Pancreas (tissue), 10 donors: Measurements from ENCODE around the gene ANKFY1. TPM values are rescaled to one million over a fixed set of nuclear protein-coding genes. Genes with fewer than 3 reads are reported as not detected.

ENCODE experiments used
- ATAC-seq, 4 donors: fragments of 200-7000 bp; cut with Tn5 transposase; one replicate each; pipeline versions ENCODE4 v1.8.0 to v1.9.1; 2020; ENCODE audit warnings: mild to moderate bottlenecking in 4 of 4, moderate library complexity in 4 of 4
- DNase-seq, 6 donors: peaks; one replicate each; pipeline ENCODE4 v3.0.0-alpha.2; 2020
- FAIRE-seq: peaks from 2 replicates; lab custom pipeline; 2012; peaks lifted over from hg19 to GRCh38; lab: Jason Lieb, UNC
- H3K27ac ChIP-seq, 4 donors: fragments of 200-600 bp; sonication (generic); 1 replicate in 3 of 4; 2 replicates in 1 of 4; pipeline versions ENCODE4 v1.5.0 to v1.8.0; 2020
- H3K27me3 ChIP-seq, 4 donors: fragments of 200-600 bp; one replicate each; pipeline ENCODE4 v1.8.0; 2021
- H3K36me3 ChIP-seq, 3 donors: fragments of 200-600 bp; sonication (generic) in 1 of 3; one replicate each; pipeline versions ENCODE4 v1.5.0 to v1.8.0; 2020 to 2021
- H3K4me1 ChIP-seq, 3 donors: fragments of 200-600 bp; one replicate each; pipeline ENCODE4 v1.8.0; 2021
- H3K4me3 ChIP-seq, 4 donors: fragments of 200-600 bp; sonication (generic) in 2 of 4; one replicate each; pipeline versions ENCODE4 v1.5.0 to v1.8.0; 2020 to 2021
- H3K9me3 ChIP-seq, 4 donors: fragments of 200-600 bp; one replicate each; pipeline ENCODE4 v1.8.0; 2021
- WGBS, 2 donors: extraction: QIAGEN DNeasy Blood & Tissue Kit; methylation state at CpG; one replicate each; pipeline ENCODE4 v1.1.7; 2013; 5-methylcytosine and 5-hydroxymethylcytosine counted together
- intact Hi-C, 3 donors: fragments of 100-400 bp; cut with DNase I; formaldehyde crosslinking; loops; one replicate each; pipeline versions ENCODE4 v1.11.1 to v1.14.2; 2022
- polyA plus RNA-seq, 2 donors: library from polyadenylated mRNA; stranded (reverse); fragments of 200-250 nt; gene quantifications; one replicate each; pipeline ENCODE4 v1.2.3, GENCODE V29; 2013
- total RNA-seq, 6 donors: library from RNA; stranded (reverse); fragmentation: NEBNext Ultra II Directional in 4 of 6; extraction: Animal tissue kit (Norgen Biotek cat#: 25700) in 4 of 6; gene quantifications; one replicate each; pipeline versions ENCODE4 v1.2.1 to v1.2.4, GENCODE V29; 2021 to 2023
- TF ChIP-seq, protein P1 (sequence below), 4 donors: fragments of 200-600 bp; sonication (generic) in 3 of 4; IDR thresholded peaks; one replicate each; pipeline versions ENCODE4 v1.5.0 to v1.8.0; 2021; ENCODE audit warnings: antibody characterized with exemption in 4 of 4
- donor health status: healthy with polysubstance abuse.
- donor health status: DM: no; HTN: no; CAD: no; lungs with moderate emphysema.
- donor health status: DM: no; HTN: no; CAD: no.
- donor health status: control.
- donor health status: control.
- donor health status: Bipolar disorder and iron deficiency.
- donor health status: DM: yes; HTN: yes; CAD: no.
- donor health status: DM: no; HTN: no; CAD: no.
- donor health status: DM: no; HTN: no; CAD: no.
- donor health status: DM: yes; HTN: yes; CAD: no.

Gene ANKFY1
- total and polyA plus RNA-seq, 8 donors: 11.3 to 30.3 (median 13.9) TPM

DNA sequence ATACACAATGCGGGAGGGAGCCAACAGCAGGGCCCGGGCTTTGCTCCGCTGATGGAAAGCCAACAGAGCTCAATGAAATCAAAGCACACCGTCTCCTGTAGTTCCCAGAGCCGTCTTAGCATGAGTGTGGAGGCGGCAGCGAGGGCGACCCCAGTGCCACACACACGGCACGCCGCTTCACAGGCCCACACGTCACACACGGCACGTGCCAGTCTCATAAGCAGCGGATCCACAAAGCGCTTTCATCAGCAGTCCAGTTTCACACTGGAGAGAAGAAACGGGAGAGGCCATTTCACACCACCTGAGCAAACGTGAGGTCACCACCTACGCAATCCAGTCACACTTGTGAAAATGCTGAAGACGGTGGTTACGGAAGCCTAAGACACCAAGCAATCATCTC, 86.0 kb downstream of the ANKFY1 start:
- FAIRE-seq: no peak
- no peaks in the 10 kb centered on the region for H3K27me3 ChIP-seq
- 94 to 97% methylated on average over 21 of the region's 21 CpGs for WGBS, 2 donors
- H3K27ac ChIP-seq: no peak overlapping the region
- no peaks in the 10 kb centered on the region for H3K9me3 ChIP-seq
- intact Hi-C loops: no loop called here
- DNase-seq: peak in 1 of 6 donors; percentile 20
- H3K4me3 ChIP-seq: no peak overlapping the region
- H3K36me3 ChIP-seq: peaks cover 0 to 58% (median 29%) of the 10 kb centered on the region in 3 donors
- TF ChIP-seq, protein P1, sequence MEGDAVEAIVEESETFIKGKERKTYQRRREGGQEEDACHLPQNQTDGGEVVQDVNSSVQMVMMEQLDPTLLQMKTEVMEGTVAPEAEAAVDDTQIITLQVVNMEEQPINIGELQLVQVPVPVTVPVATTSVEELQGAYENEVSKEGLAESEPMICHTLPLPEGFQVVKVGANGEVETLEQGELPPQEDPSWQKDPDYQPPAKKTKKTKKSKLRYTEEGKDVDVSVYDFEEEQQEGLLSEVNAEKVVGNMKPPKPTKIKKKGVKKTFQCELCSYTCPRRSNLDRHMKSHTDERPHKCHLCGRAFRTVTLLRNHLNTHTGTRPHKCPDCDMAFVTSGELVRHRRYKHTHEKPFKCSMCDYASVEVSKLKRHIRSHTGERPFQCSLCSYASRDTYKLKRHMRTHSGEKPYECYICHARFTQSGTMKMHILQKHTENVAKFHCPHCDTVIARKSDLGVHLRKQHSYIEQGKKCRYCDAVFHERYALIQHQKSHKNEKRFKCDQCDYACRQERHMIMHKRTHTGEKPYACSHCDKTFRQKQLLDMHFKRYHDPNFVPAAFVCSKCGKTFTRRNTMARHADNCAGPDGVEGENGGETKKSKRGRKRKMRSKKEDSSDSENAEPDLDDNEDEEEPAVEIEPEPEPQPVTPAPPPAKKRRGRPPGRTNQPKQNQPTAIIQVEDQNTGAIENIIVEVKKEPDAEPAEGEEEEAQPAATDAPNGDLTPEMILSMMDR (IDR thresholded peaks at IDR 0.05): no peak
- ATAC-seq: no peak
- H3K4me1 ChIP-seq: no peaks in the 10 kb centered on the region

DNA sequence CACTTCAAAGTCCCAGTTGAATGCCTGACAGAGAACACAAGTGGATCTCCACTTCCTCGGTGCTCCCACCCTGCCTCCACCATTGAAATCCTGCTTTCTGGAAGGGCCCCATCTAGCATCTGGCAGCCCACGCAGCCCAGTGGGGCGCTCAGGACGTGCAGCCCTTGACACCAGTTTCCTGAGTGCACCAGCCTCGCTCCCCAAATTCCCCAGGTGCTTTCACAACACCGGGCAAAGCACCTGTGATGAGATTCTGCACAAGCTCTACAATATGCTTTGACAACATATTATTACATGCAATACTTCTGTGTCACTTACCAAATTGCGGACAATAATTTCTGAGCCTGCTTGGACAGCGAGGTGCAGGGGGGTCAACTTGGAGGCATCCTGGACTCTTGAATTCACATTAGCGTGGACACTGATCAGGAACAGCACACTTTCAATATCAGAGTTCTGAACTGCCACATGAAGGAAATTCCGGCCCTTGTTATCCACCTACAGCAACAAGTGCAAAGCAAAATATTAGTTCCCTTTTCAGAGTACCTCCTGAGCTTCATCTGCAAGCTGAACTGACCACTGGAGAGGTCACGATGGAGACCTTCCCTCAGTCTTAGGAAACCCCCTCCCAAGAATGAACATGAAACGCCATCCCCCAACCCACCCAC, 86.8 kb downstream of the ANKFY1 start:
- ATAC-seq (no peak), DNase-seq (peak in 1 of 6 donors; percentile 23), FAIRE-seq (no peak)
- Histone ChIP-seq H3K36me3 (peaks cover 0 to 59% (median 27%) of the 10 kb centered on the region in 3 donors), H3K4me3 (no peak overlapping the region), H3K9me3 (no peaks in the 10 kb centered on the region), H3K27me3 (no peaks in the 10 kb centered on the region), H3K4me1 (no peaks in the 10 kb centered on the region), H3K27ac (no peak overlapping the region)
- TF ChIP-seq, protein P1 (IDR thresholded peaks at IDR 0.05): no peak
- intact Hi-C loops: no loop called here
- 93 to 96% methylated on average over 12 of the region's 12 CpGs for WGBS, 2 donors

DNA sequence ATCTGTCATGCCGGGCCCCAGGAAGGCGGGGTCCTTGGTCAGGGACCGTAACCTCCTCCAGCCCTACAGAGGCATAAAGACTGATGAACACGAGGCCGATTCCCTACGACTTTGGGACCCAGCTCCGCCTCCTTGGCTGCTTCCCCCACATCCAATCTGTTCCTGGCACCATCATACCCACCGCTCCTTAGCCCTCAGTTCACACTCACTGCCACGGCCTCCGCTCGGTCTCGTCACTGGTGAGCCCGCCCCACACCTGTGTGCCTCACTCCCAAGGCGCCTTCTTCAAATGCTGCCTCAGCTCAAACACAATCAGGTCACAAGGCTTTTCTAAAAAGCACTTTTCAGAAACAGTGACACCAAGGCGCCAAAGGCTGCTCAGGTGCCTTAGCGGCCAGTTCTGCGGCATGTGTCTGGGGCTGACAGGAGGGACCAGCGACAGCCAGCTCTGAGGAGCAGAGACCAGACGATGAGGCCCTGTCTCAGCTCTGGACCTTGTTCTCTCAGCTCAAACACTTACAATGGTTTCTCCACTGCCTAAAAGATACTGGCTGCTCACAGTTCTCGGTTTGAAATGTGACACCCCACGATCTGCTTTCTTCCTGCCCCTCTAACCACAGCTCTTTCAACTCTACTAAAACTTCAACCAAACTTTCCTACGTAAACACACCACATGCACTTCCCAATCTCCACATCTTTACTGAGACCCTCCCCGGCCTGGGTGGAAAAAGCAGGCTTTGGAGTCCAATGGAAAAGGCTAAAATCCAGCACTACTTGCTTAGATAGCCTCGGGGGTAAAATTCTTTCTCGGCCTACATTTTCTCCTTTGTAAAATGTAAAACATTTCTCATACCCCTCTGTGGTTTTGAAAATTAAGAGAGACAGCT, 87.6 kb downstream of the ANKFY1 start:
- intact Hi-C loops: no loop called here
- TF ChIP-seq, protein P1 (IDR thresholded peaks at IDR 0.05): no peak
- H3K36me3 ChIP-seq: peaks cover 0 to 63% (median 26%) of the 10 kb centered on the region in 3 donors
- ATAC-seq (no peak), FAIRE-seq (no peak), DNase-seq (peak in 1 of 6 donors; percentile 46)
- no peaks in the 10 kb centered on the region for H3K9me3 ChIP-seq
- H3K4me1 ChIP-seq: no peaks in the 10 kb centered on the region
- 90 to 91% methylated on average over 25 of the region's 25 CpGs for WGBS, 2 donors
- no peak overlapping the region for H3K4me3 ChIP-seq
- no peaks in the 10 kb centered on the region for H3K27me3 ChIP-seq
- H3K27ac ChIP-seq: no peak overlapping the region

DNA sequence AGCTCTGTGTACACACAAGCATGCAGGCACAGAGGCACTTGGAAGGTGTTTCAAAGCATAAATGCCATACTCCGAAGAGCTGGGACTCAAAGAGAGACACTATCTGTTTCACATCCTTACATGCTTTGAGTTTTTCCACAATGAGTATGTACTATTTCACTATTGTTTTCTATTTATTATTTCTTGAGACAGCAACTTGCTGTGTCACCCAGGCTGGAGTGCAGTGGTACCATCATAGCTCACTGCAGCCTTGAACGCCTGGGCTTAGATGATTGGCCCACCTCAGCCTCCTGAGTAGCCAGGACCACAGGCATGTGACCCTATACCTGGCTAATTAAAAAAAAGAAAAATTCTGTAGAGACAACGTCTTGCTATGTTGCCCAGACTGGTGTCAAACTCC, 89.2 kb downstream of the ANKFY1 start:
- FAIRE-seq: no peak

More for the DNA sequence above, 89.2 kb downstream of the ANKFY1 start:
- H3K4me1 ChIP-seq: no peaks in the 10 kb centered on the region
- no peaks in the 10 kb centered on the region for H3K9me3 ChIP-seq
- TF ChIP-seq, protein P1 (IDR thresholded peaks at IDR 0.05): no peak
- ATAC-seq (no peak), DNase-seq (no peak)
- H3K27me3 ChIP-seq: no peaks in the 10 kb centered on the region
- intact Hi-C loops: no loop called here
- no peak overlapping the region for H3K4me3 ChIP-seq
- H3K27ac ChIP-seq: no peak overlapping the region
- 83 to 92% methylated on average over 3 of the region's 3 CpGs for WGBS, 2 donors
- H3K36me3 ChIP-seq: peaks cover 0 to 74% (median 32%) of the 10 kb centered on the region in 3 donors
